Measurements from ENCODE around the gene NAXD.
"Not testable (repeated sequence)": the region's sequence is repeated elsewhere in the genome, so short reads cannot be mapped to it uniquely, and the experiment has no call there.

The NAXD gene

GRCh38 chr13:110615322-110616102 is at the start of gene NAXD:
Gene NAXD, plus strand, starts transcription at chr13:110615545. Its CDS starts 57 bp downstream, at chr13:110615602.
- TF ChIP-seq POLR2A (IDR thresholded peaks at IDR 0.05; ENCODE audit: low read length) (peak; percentile 74), GATA1 (IDR thresholded peaks at IDR 0.05; ENCODE audit: low read depth, low read length) (no peak)
- peak; percentile 93 to 94 for DNase-seq

- DNase-seq, result no peak
- no peak for TF ChIP-seq POLR2A (IDR thresholded peaks at IDR 0.05; ENCODE audit: low read length)
- TF ChIP-seq GATA1 (IDR thresholded peaks at IDR 0.05; ENCODE audit: low read depth, low read length), result no peak
Observed at GRCh38 chr13:110566171-110566570, 49.2 kb upstream of the NAXD start.

GRCh38 chr13:110568612-110569011 is 46.7 kb upstream of the NAXD start:
- TF ChIP-seq GATA1 (IDR thresholded peaks at IDR 0.05; ENCODE audit: low read depth, low read length), result no peak
- TF ChIP-seq POLR2A (IDR thresholded peaks at IDR 0.05; ENCODE audit: low read length), result no peak
- no peak for DNase-seq

GRCh38 chr13:110569962-110570361 is 45.4 kb upstream of the NAXD start:
- DNase-seq, result not testable (repeated sequence)

- no peak for DNase-seq
- TF ChIP-seq GATA1 (IDR thresholded peaks at IDR 0.05; ENCODE audit: low read depth, low read length), result no peak
- TF ChIP-seq POLR2A (IDR thresholded peaks at IDR 0.05; ENCODE audit: low read length), result no peak
Observed at GRCh38 chr13:110570886-110571285, 44.5 kb upstream of the NAXD start.

- no peak for DNase-seq
- TF ChIP-seq GATA1 (IDR thresholded peaks at IDR 0.05; ENCODE audit: low read depth, low read length), result no peak
- no peak for TF ChIP-seq POLR2A (IDR thresholded peaks at IDR 0.05; ENCODE audit: low read length)
Observed at GRCh38 chr13:110571896-110572777, 43.2 kb upstream of the NAXD start.

- no peak for TF ChIP-seq POLR2A (IDR thresholded peaks at IDR 0.05; ENCODE audit: low read length)
- TF ChIP-seq GATA1 (IDR thresholded peaks at IDR 0.05; ENCODE audit: low read depth, low read length), result no peak
- no peak for DNase-seq
Observed at GRCh38 chr13:110572778-110573118, 42.6 kb upstream of the NAXD start.

- TF ChIP-seq POLR2A (IDR thresholded peaks at IDR 0.05; ENCODE audit: low read length) (no peak), GATA1 (IDR thresholded peaks at IDR 0.05; ENCODE audit: low read depth, low read length) (no peak)
- no peak for DNase-seq
Observed at GRCh38 chr13:110574161-110574560, 41.2 kb upstream of the NAXD start.

GRCh38 chr13:110575322-110576069 is 39.8 kb upstream of the NAXD start:
- DNase-seq, result peak in 1 of 2 experiments; percentile 48
- no peak for TF ChIP-seq GATA1 (IDR thresholded peaks at IDR 0.05; ENCODE audit: low read depth, low read length)
- no peak for TF ChIP-seq POLR2A (IDR thresholded peaks at IDR 0.05; ENCODE audit: low read length)

- TF ChIP-seq POLR2A (IDR thresholded peaks at IDR 0.05; ENCODE audit: low read length), result no peak
- no peak for TF ChIP-seq GATA1 (IDR thresholded peaks at IDR 0.05; ENCODE audit: low read depth, low read length)
Observed at GRCh38 chr13:110576070-110576394, 39.3 kb upstream of the NAXD start.

GRCh38 chr13:110576736-110577476 is 38.4 kb upstream of the NAXD start:
- no peak for DNase-seq
- TF ChIP-seq GATA1 (IDR thresholded peaks at IDR 0.05; ENCODE audit: low read depth, low read length) (no peak), POLR2A (IDR thresholded peaks at IDR 0.05; ENCODE audit: low read length) (no peak)

More at GRCh38 chr13:110576070-110576394, 39.3 kb upstream of the NAXD start:
- no peak for DNase-seq

GRCh38 chr13:110578363-110578762 is 37.0 kb upstream of the NAXD start:
- no peak for DNase-seq
- TF ChIP-seq GATA1 (IDR thresholded peaks at IDR 0.05; ENCODE audit: low read depth, low read length) (no peak), POLR2A (IDR thresholded peaks at IDR 0.05; ENCODE audit: low read length) (no peak)

- no peak for TF ChIP-seq GATA1 (IDR thresholded peaks at IDR 0.05; ENCODE audit: low read depth, low read length)
- TF ChIP-seq POLR2A (IDR thresholded peaks at IDR 0.05; ENCODE audit: low read length), result no peak
- DNase-seq, result no peak
Observed at GRCh38 chr13:110580800-110581199, 34.5 kb upstream of the NAXD start.
